PC-9 (cell line): ENCODE data around the gene ARHGAP6. TPM values are rescaled to one million over a fixed set of nuclear protein-coding genes. Genes with fewer than 3 reads are reported as not detected.

Experiments used
- BruUV-seq: library from RNA; stranded (reverse); fragments of 400-500 nt; replicated peaks from 2 replicates; lab custom pipeline; 2021; lab: Mats Ljungman, UMichigan
- CTCF ChIA-PET: fragments of 300-600 bp; sonication (Branson Sonifier 250); formaldehyde crosslinking; loops from one replicate; lab custom pipeline; 2022; ENCODE audit warnings: antibody characterized with exemption; lab: Charles Lee
- POLR2A ChIA-PET: fragments of 300-600 bp; sonication (Branson Sonifier 250); formaldehyde crosslinking; loops from one replicate; lab custom pipeline; 2022; ENCODE audit warnings: antibody characterized with exemption; ENCODE audit not compliant: unreplicated experiment; lab: Charles Lee
- DNase-seq, 2 experiments: peaks; one replicate each; pipeline versions ENCODE4 v3.0.0 to v3.0.0-alpha.2; 2015 to 2022; ENCODE audit warnings: mixed read lengths in 1 of 2
- H2AFZ ChIP-seq: fragments of 200-600 bp; sonication (generic); 2 replicates; pipeline ENCODE4 v1.8.1; 2017; ENCODE audit warnings: antibody characterized with exemption
- H3F3A ChIP-seq: fragments of 200-600 bp; sonication (generic); 2 replicates; pipeline ENCODE4 v1.8.1; 2017; ENCODE audit warnings: antibody characterized with exemption, mild to moderate bottlenecking, low read depth; ENCODE audit not compliant: insufficient read depth
- H3K27ac ChIP-seq: fragments of 200-600 bp; sonication (generic); 2 replicates; pipeline ENCODE4 v1.6.1; 2016; ENCODE audit warnings: mixed run types
- H3K27me3 ChIP-seq: fragments of 200-600 bp; sonication (generic); 2 replicates; pipeline ENCODE4 v1.6.1; 2016; ENCODE audit warnings: low read depth, mixed run types; ENCODE audit not compliant: insufficient read depth
- H3K36me3 ChIP-seq: fragments of 200-600 bp; sonication (generic); 2 replicates; pipeline ENCODE4 v1.6.1; 2016; ENCODE audit warnings: low read depth, mixed run types
- H3K4me1 ChIP-seq: fragments of 200-600 bp; sonication (generic); replicated peaks from 2 replicates; pipeline ENCODE4 v1.6.1; 2016; ENCODE audit warnings: mixed run types; ENCODE audit not compliant: insufficient read depth
- H3K4me2 ChIP-seq: fragments of 200-600 bp; sonication (generic); 2 replicates; pipeline ENCODE4 v1.6.1; 2017; ENCODE audit warnings: mixed run types
- H3K4me3 ChIP-seq: fragments of 200-600 bp; sonication (generic); 2 replicates; pipeline ENCODE4 v1.6.1; 2016; ENCODE audit warnings: mixed run types
- H3K79me2 ChIP-seq: fragments of 200-600 bp; sonication (generic); 2 replicates; pipeline ENCODE4 v1.6.1; 2017; ENCODE audit warnings: low read depth, mixed run types
- H3K9me2 ChIP-seq: fragments of 200-600 bp; sonication (generic); 2 replicates; pipeline ENCODE4 v1.8.1; 2017; ENCODE audit warnings: mild to moderate bottlenecking; ENCODE audit not compliant: insufficient read depth
- H3K9me3 ChIP-seq: fragments of 200-600 bp; sonication (generic); 2 replicates; pipeline ENCODE4 v1.8.1; 2016; ENCODE audit warnings: low read depth; ENCODE audit not compliant: insufficient read depth
- H4K20me1 ChIP-seq: fragments of 200-600 bp; sonication (generic); 2 replicates; pipeline ENCODE4 v1.8.1; 2017; ENCODE audit not compliant: insufficient read depth
- CTCF ChIP-seq: fragments of 200-600 bp; sonication (generic); conservative IDR thresholded peaks from 2 replicates; pipeline ENCODE4 v1.6.1; 2017; ENCODE audit warnings: mixed run types, antibody characterized with exemption, mild to moderate bottlenecking, moderate library complexity
- EZH2 ChIP-seq: fragments of 200-600 bp; sonication (generic); IDR thresholded peaks from 2 replicates; pipeline ENCODE4 v1.8.0; 2017; ENCODE audit warnings: antibody characterized with exemption, low read depth
- intact Hi-C: fragments of 100-400 bp; cut with micrococcal nuclease; formaldehyde crosslinking; loops from one replicate; pipeline ENCODE4 v1.10.0; 2022; ENCODE audit not compliant: unreplicated experiment
- total RNA-seq: library from RNA; stranded (reverse); gene quantifications from 2 replicates; pipeline ENCODE4 v1.2.3, GENCODE V29; 2021

The ARHGAP6 gene
- total RNA-seq, 1 experiment from 2014 or later, result not detected

- Histone ChIP-seq H3K27me3 (no peaks in the 10 kb centered on the region), H3F3A (no peaks in the 10 kb centered on the region), H3K79me2 (no peaks in the 10 kb centered on the region), H3K9me2 (no peaks in the 10 kb centered on the region), H3K9me3 (no peaks in the 10 kb centered on the region), H3K4me3 (no peak overlapping the region), H3K27ac (no peak overlapping the region), H3K4me1 (no peaks in the 10 kb centered on the region), H2AFZ (no peak overlapping the region), H4K20me1 (no peaks in the 10 kb centered on the region), H3K36me3 (no peaks in the 10 kb centered on the region), H3K4me2 (no peak overlapping the region)
- CTCF ChIA-PET, result no interaction called here
- TF ChIP-seq CTCF (no peak), EZH2 (no peak)
- no peak for DNase-seq
- intact Hi-C loops, result no loop called here
- no TSS peak for BruUV-seq
- POLR2A ChIA-PET, result no interaction called here
These were observed 214.6 kb downstream of the ARHGAP6 start for GRCh38 chrX:11451151-11451550.

- no TSS peak for BruUV-seq
- CTCF ChIA-PET, result no interaction called here
- POLR2A ChIA-PET, result no interaction called here
- DNase-seq, result no peak
- no peak overlapping the region for H3K4me3 ChIP-seq
- H2AFZ ChIP-seq, result no peak overlapping the region
- no peaks in the 10 kb centered on the region for H3K27me3 ChIP-seq
- H3K9me2 ChIP-seq, result no peaks in the 10 kb centered on the region
- no peaks in the 10 kb centered on the region for H3K36me3 ChIP-seq
- TF ChIP-seq CTCF (no peak), EZH2 (no peak)
- no peaks in the 10 kb centered on the region for H3F3A ChIP-seq
- no peaks in the 10 kb centered on the region for H3K9me3 ChIP-seq
- H3K4me1 ChIP-seq, result no peaks in the 10 kb centered on the region
- no peaks in the 10 kb centered on the region for H4K20me1 ChIP-seq
- intact Hi-C loops, result no loop called here
- no peak overlapping the region for H3K4me2 ChIP-seq
- no peaks in the 10 kb centered on the region for H3K79me2 ChIP-seq
- H3K27ac ChIP-seq, result no peak overlapping the region
These were observed 215.4 kb downstream of the ARHGAP6 start for GRCh38 chrX:11450354-11450753.

- Histone ChIP-seq H3K36me3 (no peaks in the 10 kb centered on the region), H2AFZ (no peak overlapping the region), H3K27me3 (no peaks in the 10 kb centered on the region), H3F3A (no peaks in the 10 kb centered on the region), H3K4me1 (no peaks in the 10 kb centered on the region), H3K9me2 (no peaks in the 10 kb centered on the region), H4K20me1 (no peaks in the 10 kb centered on the region), H3K27ac (no peak overlapping the region), H3K9me3 (no peaks in the 10 kb centered on the region), H3K79me2 (no peaks in the 10 kb centered on the region), H3K4me2 (no peak overlapping the region), H3K4me3 (no peak overlapping the region)
- TF ChIP-seq EZH2, result no peak
- no peak for TF ChIP-seq CTCF
- CTCF ChIA-PET, result no interaction called here
- BruUV-seq, result no TSS peak
- intact Hi-C loops, result no loop called here
- POLR2A ChIA-PET, result no interaction called here
- DNase-seq, result no peak
These were observed 216.1 kb downstream of the ARHGAP6 start for GRCh38 chrX:11449613-11450012.
